HUES64 (cell line): Measurements from ENCODE around the gene INAVA.
"Not testable (repeated sequence)": the region's sequence is repeated elsewhere in the genome, so short reads cannot be mapped to it uniquely, and the experiment has no call there.

Source experiments
- H3K27ac ChIP-seq: 2 replicates; pipeline ENCODE4 v1.7.0; 2013; ENCODE audit warnings: low read depth, low read length, inconsistent platforms
- H3K27me3 ChIP-seq: 2 replicates; pipeline ENCODE4 v1.6.1; 2013; ENCODE audit warnings: mild to moderate bottlenecking, low read length; ENCODE audit not compliant: insufficient read depth
- H3K36me3 ChIP-seq: 2 replicates; pipeline ENCODE4 v1.6.1; 2013; ENCODE audit warnings: mild to moderate bottlenecking, low read length; ENCODE audit not compliant: insufficient read depth
- H3K4me1 ChIP-seq: 2 replicates; pipeline ENCODE4 v1.6.1; 2013; ENCODE audit warnings: mild to moderate bottlenecking, low read length, moderate library complexity; ENCODE audit not compliant: insufficient read depth
- H3K4me3 ChIP-seq: 2 replicates; pipeline ENCODE4 v1.5.1; 2013; ENCODE audit warnings: mild to moderate bottlenecking, low read length, moderate library complexity
- H3K9ac ChIP-seq: 2 replicates; pipeline ENCODE4 v1.6.1; 2013; ENCODE audit warnings: mild to moderate bottlenecking, low read depth, low read length
- H3K9me3 ChIP-seq: 2 replicates; pipeline ENCODE4 v1.6.1; 2013; ENCODE audit warnings: low read depth, low read length; ENCODE audit not compliant: insufficient read depth
- WGBS: fragments of 150-250, 120-280 bp; methylation state at CpG from one replicate; pipeline ENCODE4 v1.1.7; 2013; ENCODE audit warnings: missing lambda C conversion rate; 5-methylcytosine and 5-hydroxymethylcytosine counted together

The INAVA gene

GRCh38 chr1:200963888-200964287, 69.2 kb downstream of the INAVA start:
- H3K4me3 ChIP-seq, H3K4me1 ChIP-seq, H3K36me3 ChIP-seq, H3K27me3 ChIP-seq, H3K9me3 ChIP-seq, H3K9ac ChIP-seq, H3K27ac ChIP-seq: not testable (repeated sequence)
- 88% methylated on average over 10 of the region's 11 CpGs for WGBS
